Endothelial cell (in vitro differentiated cells): ENCODE data around the gene HS6ST3. TPM values are rescaled to one million over a fixed set of nuclear protein-coding genes. Genes with fewer than 3 reads are reported as not detected.

Experiments used
- DNase-seq: peaks from one replicate; pipeline ENCODE4 v3.0.0; 2021; ENCODE audit warnings: low spot score
- H3K27ac Mint-ChIP-seq: one replicate; pipeline ENCODE4 v1.8.0; 2021; ENCODE audit warnings: mixed read lengths, inconsistent platforms; ENCODE audit not compliant: unreplicated experiment
- H3K27me3 Mint-ChIP-seq: one replicate; pipeline ENCODE4 v1.8.0; 2021; ENCODE audit warnings: mild to moderate bottlenecking, moderate library complexity, mixed read lengths, inconsistent platforms; ENCODE audit not compliant: unreplicated experiment
- H3K36me3 Mint-ChIP-seq: one replicate; pipeline ENCODE4 v1.8.0; 2021; ENCODE audit warnings: mild to moderate bottlenecking, low read depth, mixed read lengths, inconsistent platforms; ENCODE audit not compliant: unreplicated experiment
- H3K4me1 Mint-ChIP-seq: one replicate; pipeline ENCODE4 v1.8.0; 2021; ENCODE audit warnings: mild to moderate bottlenecking, mixed read lengths, inconsistent platforms; ENCODE audit not compliant: unreplicated experiment
- H3K4me3 Mint-ChIP-seq: one replicate; pipeline ENCODE4 v1.8.0; 2021; ENCODE audit warnings: mild to moderate bottlenecking, mixed read lengths, inconsistent platforms; ENCODE audit not compliant: unreplicated experiment
- H3K9me3 Mint-ChIP-seq: one replicate; pipeline ENCODE4 v1.8.0; 2021; ENCODE audit warnings: mixed read lengths, inconsistent platforms; ENCODE audit not compliant: unreplicated experiment
- CTCF ChIP-seq: fragments of 200-600 bp; sonication (generic); IDR thresholded peaks from one replicate; pipeline ENCODE4 v1.5.0; 2021; ENCODE audit warnings: antibody characterized with exemption; ENCODE audit not compliant: unreplicated experiment
- total RNA-seq: library from RNA; stranded (reverse); fragmentation: NEBNext Ultra II Directional; extraction: Animal tissue kit (Norgen Biotek cat#: 25700); gene quantifications from one replicate; pipeline ENCODE4 v1.2.1, GENCODE V29; 2021; ENCODE audit not compliant: unreplicated experiment

The HS6ST3 gene
- total RNA-seq, 1 donor from 2014 or later = 1.9 TPM

- H3K9me3 Mint-ChIP-seq = no peaks in the 10 kb centered on the region
- peaks cover 2% of the 10 kb centered on the region for H3K27me3 Mint-ChIP-seq
- no peak overlapping the region for H3K27ac Mint-ChIP-seq
- no peaks in the 10 kb centered on the region for H3K36me3 Mint-ChIP-seq
- H3K4me3 Mint-ChIP-seq = no peak overlapping the region
- no peak for DNase-seq
- no peak for TF ChIP-seq CTCF
- no peaks in the 10 kb centered on the region for H3K4me1 Mint-ChIP-seq
Measured at GRCh38 chr13:96636001-96636709, 546.2 kb downstream of the HS6ST3 start.

GRCh38 chr13:96637039-96637438, 547.1 kb downstream of the HS6ST3 start:
- Mint-ChIP-seq H3K4me1 (no peaks in the 10 kb centered on the region), H3K9me3 (no peaks in the 10 kb centered on the region), H3K27me3 (peaks cover 2% of the 10 kb centered on the region), H3K4me3 (no peak overlapping the region), H3K36me3 (no peaks in the 10 kb centered on the region), H3K27ac (no peak overlapping the region)
- DNase-seq = no peak
- no peak for TF ChIP-seq CTCF

GRCh38 chr13:96646101-96646500, 556.2 kb downstream of the HS6ST3 start:
- no peak overlapping the region for H3K27ac Mint-ChIP-seq
- no peak for DNase-seq
- no peak overlapping the region for H3K4me3 Mint-ChIP-seq
- H3K27me3 Mint-ChIP-seq = no peaks in the 10 kb centered on the region
- no peaks in the 10 kb centered on the region for H3K4me1 Mint-ChIP-seq
- no peak for TF ChIP-seq CTCF
- no peaks in the 10 kb centered on the region for H3K9me3 Mint-ChIP-seq
- H3K36me3 Mint-ChIP-seq = no peaks in the 10 kb centered on the region

- no peak for DNase-seq
- Mint-ChIP-seq H3K36me3 (no peaks in the 10 kb centered on the region), H3K27me3 (no peaks in the 10 kb centered on the region), H3K4me1 (no peaks in the 10 kb centered on the region), H3K27ac (no peak overlapping the region), H3K4me3 (no peak overlapping the region), H3K9me3 (no peaks in the 10 kb centered on the region)
- TF ChIP-seq CTCF = no peak
Measured at GRCh38 chr13:96646515-96647211, 556.8 kb downstream of the HS6ST3 start.

- no peak for DNase-seq
- H3K4me1 Mint-ChIP-seq = no peaks in the 10 kb centered on the region
- no peak overlapping the region for H3K4me3 Mint-ChIP-seq
- H3K9me3 Mint-ChIP-seq = no peaks in the 10 kb centered on the region
- TF ChIP-seq CTCF = peak; percentile 17
- no peak overlapping the region for H3K27ac Mint-ChIP-seq
- H3K36me3 Mint-ChIP-seq = no peaks in the 10 kb centered on the region
- H3K27me3 Mint-ChIP-seq = no peaks in the 10 kb centered on the region
Measured at GRCh38 chr13:96650301-96650886, 560.5 kb downstream of the HS6ST3 start.
